WTC11 (cell line): ENCODE data around the gene RIPOR2. TPM values are rescaled to one million over a fixed set of nuclear protein-coding genes. Genes with fewer than 3 reads are reported as not detected.

Experiments
- ATAC-seq: fragments of 200-7000 bp; cut with Tn5 transposase; 2 replicates; pipeline ENCODE4 v1.10.0; 2021; ENCODE audit warnings: mild to moderate bottlenecking, moderate library complexity
- CTCF ChIA-PET: fragments of 300-600 bp; sonication (Branson Sonifier 250); formaldehyde crosslinking; loops from one replicate; lab custom pipeline; 2021; ENCODE audit warnings: antibody characterized with exemption; lab: Charles Lee
- POLR2A ChIA-PET: fragments of 350-600 bp; sonication (Branson Sonifier 250); formaldehyde crosslinking; loops from one replicate; lab custom pipeline; 2021; ENCODE audit warnings: antibody characterized with exemption; lab: Charles Lee
- DNase-seq: peaks from one replicate; pipeline ENCODE4 v3.0.0; 2021; ENCODE audit warnings: low spot score
- H3K27ac Mint-ChIP-seq: 2 replicates; pipeline ENCODE4 v1.8.0; 2021; ENCODE audit warnings: mixed read lengths
- H3K27me3 Mint-ChIP-seq: 2 replicates; pipeline ENCODE4 v1.8.0; 2021; ENCODE audit warnings: low read depth, mild to moderate bottlenecking, moderate library complexity, mixed read lengths
- H3K36me3 Mint-ChIP-seq: 2 replicates; pipeline ENCODE4 v1.8.0; 2021; ENCODE audit warnings: mixed read lengths
- H3K4me1 Mint-ChIP-seq: 2 replicates; pipeline ENCODE4 v1.8.0; 2022; ENCODE audit warnings: mixed read lengths
- H3K4me3 Mint-ChIP-seq: 2 replicates; pipeline ENCODE4 v1.8.0; 2021; ENCODE audit warnings: mild to moderate bottlenecking, moderate library complexity, mixed read lengths
- H3K9me3 Mint-ChIP-seq: 2 replicates; pipeline ENCODE4 v1.8.0; 2021; ENCODE audit warnings: mixed read lengths
- AFF4 ChIP-seq: sonication (generic); formaldehyde crosslinking; IDR thresholded peaks from 2 replicates; pipeline ENCODE4 v1.8.1; 2023; ENCODE audit warnings: mild to moderate bottlenecking, missing genetic modification reagents, borderline replicate concordance
- AR ChIP-seq: fragments of 250-450 bp; sonication (Bioruptor Pico); IDR thresholded peaks from 2 replicates; pipeline ENCODE4 v1.9.0; 2021; ENCODE audit warnings: mild to moderate bottlenecking
- ATF3 ChIP-seq: sonication (generic); formaldehyde crosslinking; conservative IDR thresholded peaks from 2 replicates; pipeline ENCODE4 v1.8.1; 2022; ENCODE audit warnings: mild to moderate bottlenecking, missing genetic modification reagents
- ATF6 ChIP-seq: sonication (generic); formaldehyde crosslinking; IDR thresholded peaks from 2 replicates; pipeline ENCODE4 v1.8.1; 2023; ENCODE audit warnings: mild to moderate bottlenecking, missing genetic modification reagents
- CREB1 ChIP-seq: sonication (generic); formaldehyde crosslinking; IDR thresholded peaks from 2 replicates; pipeline ENCODE4 v1.8.0; 2023; ENCODE audit warnings: mild to moderate bottlenecking, missing genetic modification reagents
- E2F4 ChIP-seq: sonication (generic); formaldehyde crosslinking; IDR thresholded peaks from 2 replicates; pipeline ENCODE4 v1.8.1; 2022; ENCODE audit warnings: low read depth, mild to moderate bottlenecking, moderate library complexity, missing genetic modification reagents, borderline replicate concordance
- ELF4 ChIP-seq: sonication (generic); formaldehyde crosslinking; IDR thresholded peaks from 2 replicates; pipeline ENCODE4 v1.8.1; 2022; ENCODE audit warnings: low read depth, mild to moderate bottlenecking, moderate library complexity, missing genetic modification reagents
- FOXP1 ChIP-seq: sonication (generic); formaldehyde crosslinking; IDR thresholded peaks from 2 replicates; pipeline ENCODE4 v1.8.0; 2022; ENCODE audit warnings: missing genetic modification reagents, mild to moderate bottlenecking, moderate library complexity, borderline replicate concordance
- HMGA2 ChIP-seq: fragments of 250-450 bp; sonication (Bioruptor Pico); IDR thresholded peaks from 2 replicates; pipeline ENCODE4 v1.4.0; 2021; ENCODE audit warnings: mild to moderate bottlenecking, moderate library complexity
- NFATC4 ChIP-seq: fragments of 250-450 bp; sonication (Bioruptor Pico); IDR thresholded peaks from 2 replicates; pipeline ENCODE4 v1.9.0; 2021; ENCODE audit warnings: mild to moderate bottlenecking
- PRDM15 ChIP-seq: sonication (generic); formaldehyde crosslinking; IDR thresholded peaks from 2 replicates; pipeline ENCODE4 v1.8.0; 2022; ENCODE audit warnings: missing genetic modification reagents
- PRRX2 ChIP-seq: fragments of 250-450 bp; sonication (Bioruptor Pico); IDR thresholded peaks from 2 replicates; pipeline ENCODE4 v1.8.0; 2021; ENCODE audit warnings: mild to moderate bottlenecking
- RELA ChIP-seq: sonication (generic); formaldehyde crosslinking; IDR thresholded peaks from 2 replicates; pipeline ENCODE4 v1.8.1; 2022; ENCODE audit warnings: missing genetic modification reagents, mild to moderate bottlenecking, borderline replicate concordance
- SOX15 ChIP-seq: fragments of 250-450 bp; sonication (Bioruptor Pico); IDR thresholded peaks from 2 replicates; pipeline ENCODE4 v1.9.0; 2021; ENCODE audit warnings: mild to moderate bottlenecking
- ZBTB21 ChIP-seq: sonication (generic); formaldehyde crosslinking; IDR thresholded peaks from 2 replicates; pipeline ENCODE4 v1.8.1; 2023; ENCODE audit warnings: mild to moderate bottlenecking, missing genetic modification reagents, borderline replicate concordance
- ZNF219 ChIP-seq: sonication (generic); formaldehyde crosslinking; IDR thresholded peaks from 2 replicates; pipeline ENCODE4 v1.8.0; 2023; ENCODE audit warnings: missing genetic modification reagents, mild to moderate bottlenecking, borderline replicate concordance
- ZNF396 ChIP-seq: fragments of 250-450 bp; sonication (Bioruptor Pico); IDR thresholded peaks from 2 replicates; pipeline ENCODE4 v1.8.0; 2021; ENCODE audit warnings: mild to moderate bottlenecking, moderate library complexity, borderline replicate concordance
- ZNF423 ChIP-seq: fragments of 250-450 bp; sonication (Bioruptor Pico); IDR thresholded peaks from 2 replicates; pipeline ENCODE4 v2.1.2; 2022; ENCODE audit warnings: mild to moderate bottlenecking, moderate library complexity
- ZNF425 ChIP-seq: fragments of 250-450 bp; sonication (Bioruptor Pico); conservative IDR thresholded peaks from 2 replicates; pipeline ENCODE4 v1.9.0; 2021; ENCODE audit warnings: mild to moderate bottlenecking
- ZNF671 ChIP-seq: fragments of 250-450 bp; sonication (Bioruptor Pico); IDR thresholded peaks from 2 replicates; pipeline ENCODE4 v1.8.0; 2021; ENCODE audit warnings: mild to moderate bottlenecking
- total RNA-seq: library from RNA; stranded (reverse); gene quantifications from 3 replicates; pipeline ENCODE4 v1.2.3, GENCODE V29; 2021

The RIPOR2 gene
- total RNA-seq, 1 experiment from 2014 or later: 13.5 TPM

- ChIA-PET CTCF (interaction anchor here (1.2 kb wide), 1 partner anchor 46 kb away, joined by 3 read pairs; no protein-coding TSS in a partner anchor), POLR2A (no interaction called here)
- no peak for DNase-seq
- no peak overlapping the region for H3K4me3 Mint-ChIP-seq
- H3K36me3 Mint-ChIP-seq: peaks cover 13% of the 10 kb centered on the region
- ATAC-seq: no peak
- H3K9me3 Mint-ChIP-seq: peaks cover 19% of the 10 kb centered on the region
- TF ChIP-seq ELF4 (CRISPR knock-in tag) (no peak), PRRX2 (no peak), AR (CRISPR knock-in tag) (no peak), ZNF425 (CRISPR knock-in tag) (no peak), HMGA2 (CRISPR knock-in tag) (no peak), ZBTB21 (CRISPR knock-in tag) (no peak), CREB1 (CRISPR knock-in tag) (no peak), RELA (CRISPR knock-in tag) (no peak), ZNF396 (CRISPR knock-in tag) (no peak), ZNF423 (no peak), ZNF671 (CRISPR knock-in tag) (no peak), FOXP1 (CRISPR knock-in tag) (no peak), ATF6 (CRISPR knock-in tag) (no peak), SOX15 (CRISPR knock-in tag) (no peak), ZNF219 (CRISPR knock-in tag) (no peak)
- no peak overlapping the region for H3K27ac Mint-ChIP-seq
- no peaks in the 10 kb centered on the region; the same call in 1 of the 2 replicates for H3K27me3 Mint-ChIP-seq
- H3K4me1 Mint-ChIP-seq: no peaks in the 10 kb centered on the region
Measured at GRCh38 chr6:24945054-24945453, 9.3 kb upstream of the RIPOR2 start.

GRCh38 chr6:24943774-24944173 is 8.0 kb upstream of the RIPOR2 start:
- DNase-seq (no peak), ATAC-seq (0 out of 2 replicates have a peak, but pooled peaks have one; percentile 20)
- Mint-ChIP-seq H3K27me3 (no peaks in the 10 kb centered on the region; the same call in 1 of the 2 replicates), H3K4me3 (no peak overlapping the region), H3K4me1 (peaks cover 4% of the 10 kb centered on the region; the same call in 1 of the 2 replicates), H3K36me3 (peaks cover 13% of the 10 kb centered on the region), H3K27ac (no peak overlapping the region), H3K9me3 (peaks cover 19% of the 10 kb centered on the region)
- ChIA-PET CTCF (interaction anchor here (0.9 kb wide), 1 partner anchor 9 kb away, joined by 4 read pairs; no protein-coding TSS in a partner anchor), POLR2A (no interaction called here)
- TF ChIP-seq ATF3 (CRISPR knock-in tag) (no peak), PRDM15 (no peak), NFATC4 (no peak), E2F4 (CRISPR knock-in tag) (no peak), AFF4 (CRISPR knock-in tag) (no peak)
